ENCODE data around the gene LRBA. TPM values are rescaled to one million over a fixed set of nuclear protein-coding genes. Genes with fewer than 3 reads are reported as not detected.

The LRBA gene
- total and polyA plus RNA-seq, 9 donors, result 9.7 to 49.2 (median 30.4) TPM

DNA sequence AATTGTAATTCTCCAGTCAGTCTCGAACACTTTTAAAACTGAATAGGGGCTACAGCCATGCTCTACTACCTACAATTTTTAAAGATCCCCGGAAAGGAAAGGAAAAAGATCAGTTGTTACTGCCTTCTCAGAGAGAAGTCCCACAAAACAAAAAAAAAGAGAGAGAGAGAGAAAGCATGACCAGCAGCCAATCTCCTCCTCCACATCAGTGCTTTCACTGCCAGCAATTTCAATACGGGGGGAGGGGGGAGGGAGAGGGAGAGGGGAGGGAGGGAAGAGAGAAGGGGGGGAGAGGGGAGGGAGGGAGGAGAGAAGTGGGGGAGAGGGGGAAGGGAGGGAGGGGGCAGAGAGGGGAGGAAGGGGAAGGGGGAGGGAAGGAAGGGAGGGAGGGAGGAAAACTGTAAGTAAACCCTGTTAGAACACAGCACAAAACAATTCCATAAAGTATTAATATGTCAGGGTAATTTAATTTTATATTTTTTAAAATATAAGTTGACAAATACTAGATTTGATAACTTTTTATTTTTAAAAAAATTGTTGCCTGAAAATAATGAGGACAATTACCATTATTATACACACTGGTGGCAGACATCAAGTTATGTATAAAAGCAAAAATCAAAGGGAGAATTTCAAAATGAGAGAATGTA is 108.0 kb downstream of the LRBA start:
- H3K4me1 ChIP-seq (ENCODE audit: insufficient read depth), result peaks cover 2% of the 10 kb centered on the region
- DNase-seq, result no peak
- no peak overlapping the region for H3K4me3 ChIP-seq
- WGBS, 3 donors, result 12 to 19% (median 18%) methylated on average over 3 of the region's 3 CpGs
- no peaks in the 10 kb centered on the region for H3K9me3 ChIP-seq
- no peaks in the 10 kb centered on the region for H3K27me3 ChIP-seq
- TF ChIP-seq EP300 (IDR thresholded peaks at IDR 0.05) (no peak), POLR2A (IDR thresholded peaks at IDR 0.05) (no peak), CTCF (IDR thresholded peaks at IDR 0.05) (no peak)
- intact Hi-C loops (cut with DNase I), result no loop called here
- no peaks in the 10 kb centered on the region for H3K36me3 ChIP-seq
- no peak overlapping the region for H3K27ac ChIP-seq

GRCh38 chr4:150904671-150905070 is 110.4 kb downstream of the LRBA start:
- no peak for TF ChIP-seq POLR2A (IDR thresholded peaks at IDR 0.05)
- TF ChIP-seq EP300 (IDR thresholded peaks at IDR 0.05), result no peak
- TF ChIP-seq CTCF (IDR thresholded peaks at IDR 0.05), result no peak
- Histone ChIP-seq H3K27ac (no peak overlapping the region), H3K9me3 (no peaks in the 10 kb centered on the region), H3K36me3 (no peaks in the 10 kb centered on the region), H3K27me3 (no peaks in the 10 kb centered on the region), H3K4me3 (no peak overlapping the region), H3K4me1 (ENCODE audit: insufficient read depth) (peaks cover 2% of the 10 kb centered on the region)
- 11 to 20% (median 19%) methylated on average over 3 of the region's 3 CpGs for WGBS, 3 donors
- no peak for DNase-seq
- intact Hi-C loops (cut with DNase I), result no loop called here

DNA sequence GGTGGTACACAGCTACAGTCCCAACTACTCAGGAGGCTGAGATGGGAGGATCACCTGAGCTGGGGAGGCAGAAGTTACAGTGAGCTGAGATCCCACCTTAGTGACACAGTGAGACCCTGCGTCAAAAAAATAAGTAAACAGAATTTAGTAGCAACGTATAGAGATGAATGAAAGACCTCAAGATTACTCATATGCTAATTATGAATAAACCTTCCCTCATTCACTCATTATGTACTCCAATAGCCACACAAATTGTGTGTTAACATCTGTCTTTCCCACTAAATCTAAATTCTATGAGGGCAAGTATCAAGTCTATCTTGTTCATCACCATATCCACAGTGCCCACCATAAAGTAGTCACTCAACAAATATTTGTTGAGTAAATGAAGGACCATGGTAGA is 111.5 kb downstream of the LRBA start:
- H3K27ac ChIP-seq, result no peak overlapping the region
- H3K27me3 ChIP-seq, result no peaks in the 10 kb centered on the region
- H3K36me3 ChIP-seq, result no peaks in the 10 kb centered on the region
- TF ChIP-seq CTCF (IDR thresholded peaks at IDR 0.05), result no peak
- no peak for TF ChIP-seq EP300 (IDR thresholded peaks at IDR 0.05)
- TF ChIP-seq POLR2A (IDR thresholded peaks at IDR 0.05), result no peak
- DNase-seq, result no peak
- H3K9me3 ChIP-seq, result no peaks in the 10 kb centered on the region
- intact Hi-C loops (cut with DNase I), result no loop called here
- WGBS, 3 donors, result 92 to 97% (median 95%) methylated on average over 2 of the region's 2 CpGs
- H3K4me3 ChIP-seq, result no peak overlapping the region
- H3K4me1 ChIP-seq (ENCODE audit: insufficient read depth), result peaks cover 2% of the 10 kb centered on the region

GRCh38 chr4:150896497-150896896 is 118.6 kb downstream of the LRBA start:
- no peaks in the 10 kb centered on the region for H3K36me3 ChIP-seq
- intact Hi-C loops (cut with DNase I), result no loop called here
- H3K9me3 ChIP-seq, result no peaks in the 10 kb centered on the region
- no peaks in the 10 kb centered on the region for H3K4me1 ChIP-seq (ENCODE audit: insufficient read depth)
- TF ChIP-seq EP300 (IDR thresholded peaks at IDR 0.05), result no peak
- TF ChIP-seq CTCF (IDR thresholded peaks at IDR 0.05), result no peak
- TF ChIP-seq POLR2A (IDR thresholded peaks at IDR 0.05), result no peak
- H3K27ac ChIP-seq, result no peak overlapping the region
- no peak for DNase-seq
- WGBS, 3 donors, result 69 to 86% (median 84%) methylated on average over 1 of the region's 1 CpG
- H3K4me3 ChIP-seq, result no peak overlapping the region
- H3K27me3 ChIP-seq, result no peaks in the 10 kb centered on the region

Measured in ovary (tissue), 9 donors.